HG03060 (cell line): ENCODE measurements around the gene TFB1M.

Experiments
- ATAC-seq: cut with Tn5 transposase; IDR thresholded peaks from one replicate; pipeline ENCODE4 v1.9.1; 2021; ENCODE audit warnings: low read depth, moderate number of reproducible peaks; ENCODE audit not compliant: unreplicated experiment

The TFB1M gene

DNA sequence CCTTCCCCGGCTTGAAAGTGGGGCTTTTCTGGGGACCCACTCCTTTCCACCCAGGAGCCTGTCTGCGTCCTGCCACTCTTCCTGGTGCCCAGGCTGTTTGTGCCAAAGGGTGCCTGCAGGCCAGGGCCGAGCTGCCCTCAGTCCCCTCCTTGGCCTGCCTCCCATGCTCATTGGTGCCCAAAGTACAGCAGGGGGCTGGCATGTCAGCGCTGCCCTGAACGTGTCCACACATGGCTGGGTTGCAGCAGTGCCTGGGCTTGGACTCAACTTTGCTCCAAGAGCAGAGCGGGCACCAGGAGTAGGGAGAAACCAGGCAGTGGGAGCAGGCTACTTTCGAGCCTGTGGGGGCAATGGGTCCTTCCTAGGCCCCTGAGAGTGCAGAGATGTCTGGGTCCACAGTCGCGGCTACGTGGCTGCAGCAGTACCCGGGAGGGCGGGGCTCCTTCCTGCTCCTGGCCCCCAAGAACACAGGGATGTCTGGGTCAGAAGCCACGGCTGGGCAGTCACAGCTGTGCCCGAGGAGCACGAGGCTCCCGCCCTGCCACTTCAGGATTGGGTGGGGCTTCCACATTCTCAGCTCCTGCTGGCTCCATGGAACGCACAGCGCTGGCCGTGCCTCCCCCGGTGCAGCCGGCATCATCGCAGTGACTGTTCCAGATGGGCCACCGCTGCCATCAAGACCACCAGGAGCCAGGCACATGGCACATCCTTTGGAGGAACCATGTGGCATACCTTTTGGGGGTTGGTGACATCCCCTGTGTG, 100.5 kb downstream of the TFB1M start:
- ATAC-seq = no peak

DNA sequence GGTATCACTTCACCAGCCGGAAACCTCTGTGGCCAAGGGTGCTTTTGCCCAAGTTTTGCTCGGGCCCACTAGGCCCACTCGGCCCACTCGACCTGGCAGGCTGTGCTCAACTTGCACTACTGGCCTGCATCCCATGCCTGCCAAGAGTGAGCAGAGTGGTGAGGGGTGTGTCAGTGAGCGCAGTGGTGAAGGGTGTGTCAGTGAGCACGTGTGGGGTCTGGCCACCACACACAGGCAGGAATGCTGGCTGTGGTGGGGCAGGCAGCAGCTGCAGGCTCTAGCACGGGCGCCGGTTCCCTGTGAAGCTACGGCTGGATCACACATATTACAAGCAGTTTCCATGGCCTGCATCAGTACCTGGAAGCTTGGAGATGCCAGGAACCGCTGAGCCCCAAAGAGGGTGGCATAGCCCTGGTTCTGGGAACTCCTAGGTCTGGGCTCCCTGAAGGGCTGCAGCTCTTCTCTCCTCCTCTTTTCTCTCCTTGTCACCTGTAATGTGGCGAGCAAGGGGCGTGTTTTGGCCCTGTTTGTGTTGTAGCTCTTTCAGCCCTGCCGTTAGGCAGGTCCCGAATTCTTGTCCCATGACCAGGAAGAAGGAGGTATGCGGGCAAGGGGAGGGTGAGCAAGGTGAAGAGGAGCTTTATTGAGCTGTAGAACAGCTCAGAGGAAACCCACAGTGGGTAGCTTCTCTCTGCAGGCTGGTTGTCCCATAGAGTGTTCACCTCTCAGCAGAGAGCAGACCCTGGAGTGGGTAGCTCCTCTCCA, 101.5 kb downstream of the TFB1M start:
- ATAC-seq = no peak

DNA sequence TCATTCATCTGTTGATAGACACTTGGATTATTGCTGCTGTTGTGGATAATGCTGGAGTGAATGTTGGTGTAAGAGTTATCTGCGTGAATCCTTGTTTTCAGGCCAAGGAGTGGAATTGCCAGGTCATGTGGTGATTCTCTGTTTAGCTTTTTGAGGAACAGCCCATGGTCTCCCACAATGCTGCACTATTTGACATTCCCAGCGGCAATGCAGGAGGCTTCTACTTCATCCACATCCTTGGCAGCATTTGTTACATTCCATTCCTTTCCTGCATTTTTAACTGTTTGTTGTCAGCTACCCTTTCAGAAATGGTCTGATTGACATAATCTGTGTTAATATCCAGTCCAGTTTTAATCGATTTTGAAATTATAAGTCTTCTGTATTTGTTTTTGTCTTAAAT, 102.2 kb downstream of the TFB1M start:
- no peak for ATAC-seq

DNA sequence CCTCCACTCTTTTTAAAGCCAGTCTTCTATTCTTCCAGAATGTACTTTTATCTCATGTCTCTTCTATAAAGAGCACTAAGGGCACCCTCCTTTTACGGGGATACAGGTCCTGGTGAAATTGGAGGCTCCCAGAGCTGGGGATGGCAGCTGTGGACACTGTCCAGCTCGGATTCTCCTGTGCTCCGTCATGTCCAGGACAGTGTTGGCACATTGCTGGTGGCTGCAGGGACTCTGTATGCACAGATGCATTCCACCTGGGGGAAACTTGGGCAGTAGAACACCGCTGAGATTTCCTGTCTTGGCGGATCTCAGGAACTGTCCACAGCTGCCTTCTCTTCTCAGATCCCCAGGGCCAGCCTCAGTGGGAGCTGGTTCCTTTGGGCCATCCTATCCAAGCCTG, 107.1 kb downstream of the TFB1M start:
- ATAC-seq = no peak
